OCI-LY1 (cell line): ENCODE results near the gene CYP26A1.

ENCODE experiments used
- H2AFZ ChIP-seq: fragments of 200-600 bp; sonication (generic), shearing (Covaris generic); 2 replicates; pipeline ENCODE4 v1.6.0; 2014; ENCODE audit warnings: antibody characterized with exemption, mild to moderate bottlenecking, low read length
- H3F3A ChIP-seq: fragments of 200-600 bp; sonication (generic), shearing (Covaris generic); 2 replicates; pipeline ENCODE4 v1.6.0; 2014; ENCODE audit warnings: mild to moderate bottlenecking, antibody characterized with exemption, low read length, moderate library complexity; ENCODE audit not compliant: insufficient read depth
- H3K27ac ChIP-seq: fragments of 200-600 bp; sonication (generic); 2 replicates; pipeline ENCODE4 v1.5.1; 2014; ENCODE audit warnings: low read length, mixed run types, mild to moderate bottlenecking, low read depth; ENCODE audit not compliant: poor library complexity, severe bottlenecking
- H3K27me3 ChIP-seq: fragments of 200-600 bp; sonication (generic); 2 replicates; pipeline ENCODE4 v1.6.0; 2014; ENCODE audit warnings: antibody characterized with exemption, mild to moderate bottlenecking, low read length, moderate library complexity; ENCODE audit not compliant: insufficient read depth
- H3K36me3 ChIP-seq: fragments of 200-600 bp; sonication (generic); 2 replicates; pipeline ENCODE4 v1.6.1; 2014; ENCODE audit warnings: mild to moderate bottlenecking, antibody characterized with exemption, low read length, moderate library complexity, mixed read lengths; ENCODE audit not compliant: insufficient read depth
- H3K4me1 ChIP-seq: fragments of 200-600 bp; sonication (generic); 2 replicates; pipeline ENCODE4 v1.5.1; 2014; ENCODE audit warnings: mild to moderate bottlenecking, low read length, moderate library complexity; ENCODE audit not compliant: insufficient read depth, severe bottlenecking
- H3K4me2 ChIP-seq: fragments of 200-600 bp; sonication (generic), shearing (Covaris generic); 2 replicates; pipeline ENCODE4 v1.6.1; 2014; ENCODE audit warnings: low read length
- H3K4me3 ChIP-seq: fragments of 200-600 bp; sonication (generic); 2 replicates; pipeline ENCODE4 v1.5.1; 2014; ENCODE audit warnings: low read length, low read depth, mild to moderate bottlenecking, mixed read lengths; ENCODE audit not compliant: poor library complexity, severe bottlenecking
- H3K79me2 ChIP-seq: fragments of 200-600 bp; shearing (Covaris generic); 2 replicates; pipeline ENCODE4 v1.6.1; 2016; ENCODE audit warnings: mixed run types, low read length, mixed read lengths; ENCODE audit not compliant: insufficient read depth
- H3K9ac ChIP-seq: fragments of 200-600 bp; sonication (generic), shearing (Covaris generic); 2 replicates; pipeline ENCODE4 v1.6.1; 2014; ENCODE audit warnings: mild to moderate bottlenecking, low read length, mixed read lengths
- H3K9me2 ChIP-seq: fragments of 200-600 bp; sonication (generic), shearing (Covaris generic); 2 replicates; pipeline ENCODE4 v1.6.1; 2014; ENCODE audit warnings: low read depth, mild to moderate bottlenecking, low read length, mixed read lengths
- H3K9me3 ChIP-seq: fragments of 200-600 bp; shearing (Covaris generic); 2 replicates; pipeline ENCODE4 v1.6.1; 2014; ENCODE audit warnings: low read length, mixed read lengths
- H4K20me1 ChIP-seq: fragments of 200-600 bp; sonication (generic), shearing (Covaris generic); 2 replicates; pipeline ENCODE4 v1.6.0; 2016; ENCODE audit warnings: mild to moderate bottlenecking, low read length; ENCODE audit not compliant: insufficient read depth
- EZH2 ChIP-seq: fragments of 200-600 bp; sonication (generic), shearing (Covaris generic); IDR thresholded peaks from 2 replicates; pipeline ENCODE4 v1.8.0; 2017; ENCODE audit warnings: borderline replicate concordance, mixed run types, mild to moderate bottlenecking, antibody characterized with exemption, low read length, moderate library complexity, mixed read lengths
- TF ChIP-seq, protein P1 (sequence below): fragments of 200-600 bp; sonication (generic), shearing (Covaris generic); IDR thresholded peaks from 2 replicates; pipeline ENCODE4 v1.5.1; 2017; ENCODE audit warnings: mild to moderate bottlenecking, antibody characterized with exemption, low read length, moderate library complexity, mixed read lengths

The CYP26A1 gene

DNA sequence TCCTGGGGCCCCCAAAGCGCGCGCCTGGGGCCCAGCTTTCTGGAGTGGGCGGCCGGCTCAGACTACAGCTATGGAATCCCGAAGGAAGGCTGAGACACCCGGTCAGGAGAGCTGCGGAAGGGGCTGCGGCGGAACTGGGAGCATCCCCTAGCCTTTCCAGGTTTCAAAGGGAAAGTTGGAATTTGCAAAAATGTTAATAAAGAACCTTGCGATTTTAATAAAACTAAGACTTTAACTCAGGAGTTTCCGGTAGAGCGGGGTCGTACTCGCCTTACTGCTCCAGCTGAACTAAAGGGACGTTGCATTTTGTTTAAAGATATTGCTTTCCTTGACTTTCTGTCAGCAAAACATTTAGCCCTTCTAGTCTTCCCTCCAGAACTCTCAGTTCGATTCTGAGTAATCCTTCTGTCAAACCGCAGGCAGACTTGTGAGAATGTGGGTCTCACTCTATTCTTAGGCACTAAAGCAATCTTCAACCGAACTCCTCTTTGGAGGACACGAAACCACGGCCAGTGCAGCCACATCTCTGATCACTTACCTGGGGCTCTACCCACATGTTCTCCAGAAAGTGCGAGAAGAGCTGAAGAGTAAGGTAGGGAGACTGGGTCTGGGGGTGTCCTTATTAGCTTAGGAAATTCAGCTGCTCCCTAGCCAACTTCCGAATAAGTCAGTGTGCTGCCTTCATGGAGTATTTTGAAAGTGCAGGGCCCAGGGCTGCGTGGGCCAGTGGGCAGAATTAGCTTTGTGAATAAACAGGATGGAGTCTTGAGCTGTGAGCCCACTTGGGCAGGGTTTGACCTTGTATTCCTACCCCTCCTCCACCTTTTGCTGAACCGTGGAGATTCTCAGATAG, 1.9 kb downstream of the CYP26A1 start:
- Histone ChIP-seq H3K36me3 (no peaks in the 10 kb centered on the region), H3K27ac (no peak overlapping the region), H2AFZ (no peak overlapping the region), H3K4me3 (no peak overlapping the region), H3K4me1 (no peaks in the 10 kb centered on the region), H3K9me3 (no peaks in the 10 kb centered on the region), H3K27me3 (no peaks in the 10 kb centered on the region), H3F3A (no peaks in the 10 kb centered on the region), H3K9ac (no peak overlapping the region), H3K79me2 (no peaks in the 10 kb centered on the region), H3K4me2 (no peak overlapping the region), H4K20me1 (no peaks in the 10 kb centered on the region), H3K9me2 (no peaks in the 10 kb centered on the region)
- TF ChIP-seq, protein P1, sequence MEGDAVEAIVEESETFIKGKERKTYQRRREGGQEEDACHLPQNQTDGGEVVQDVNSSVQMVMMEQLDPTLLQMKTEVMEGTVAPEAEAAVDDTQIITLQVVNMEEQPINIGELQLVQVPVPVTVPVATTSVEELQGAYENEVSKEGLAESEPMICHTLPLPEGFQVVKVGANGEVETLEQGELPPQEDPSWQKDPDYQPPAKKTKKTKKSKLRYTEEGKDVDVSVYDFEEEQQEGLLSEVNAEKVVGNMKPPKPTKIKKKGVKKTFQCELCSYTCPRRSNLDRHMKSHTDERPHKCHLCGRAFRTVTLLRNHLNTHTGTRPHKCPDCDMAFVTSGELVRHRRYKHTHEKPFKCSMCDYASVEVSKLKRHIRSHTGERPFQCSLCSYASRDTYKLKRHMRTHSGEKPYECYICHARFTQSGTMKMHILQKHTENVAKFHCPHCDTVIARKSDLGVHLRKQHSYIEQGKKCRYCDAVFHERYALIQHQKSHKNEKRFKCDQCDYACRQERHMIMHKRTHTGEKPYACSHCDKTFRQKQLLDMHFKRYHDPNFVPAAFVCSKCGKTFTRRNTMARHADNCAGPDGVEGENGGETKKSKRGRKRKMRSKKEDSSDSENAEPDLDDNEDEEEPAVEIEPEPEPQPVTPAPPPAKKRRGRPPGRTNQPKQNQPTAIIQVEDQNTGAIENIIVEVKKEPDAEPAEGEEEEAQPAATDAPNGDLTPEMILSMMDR = no peak
- no peak for TF ChIP-seq EZH2

DNA sequence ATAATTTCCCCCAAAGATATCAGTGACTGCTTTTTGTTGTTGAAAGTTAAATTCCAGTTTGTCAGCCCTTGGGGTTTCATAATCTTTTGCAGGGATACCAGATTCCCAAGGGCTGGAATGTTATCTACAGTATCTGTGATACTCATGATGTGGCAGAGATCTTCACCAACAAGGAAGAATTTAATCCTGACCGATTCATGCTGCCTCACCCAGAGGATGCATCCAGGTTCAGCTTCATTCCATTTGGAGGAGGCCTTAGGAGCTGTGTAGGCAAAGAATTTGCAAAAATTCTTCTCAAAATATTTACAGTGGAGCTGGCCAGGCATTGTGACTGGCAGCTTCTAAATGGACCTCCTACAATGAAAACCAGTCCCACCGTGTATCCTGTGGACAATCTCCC, 3.2 kb downstream of the CYP26A1 start:
- Histone ChIP-seq H4K20me1 (no peaks in the 10 kb centered on the region), H3K27ac (no peak overlapping the region), H3K36me3 (no peaks in the 10 kb centered on the region), H3K4me1 (no peaks in the 10 kb centered on the region), H3K9ac (no peak overlapping the region), H3K4me2 (no peak overlapping the region), H3K27me3 (no peaks in the 10 kb centered on the region), H3F3A (no peaks in the 10 kb centered on the region), H3K4me3 (no peak overlapping the region), H3K79me2 (no peaks in the 10 kb centered on the region), H3K9me2 (no peaks in the 10 kb centered on the region), H3K9me3 (no peaks in the 10 kb centered on the region), H2AFZ (no peak overlapping the region)
- TF ChIP-seq, protein P1 = no peak

DNA sequence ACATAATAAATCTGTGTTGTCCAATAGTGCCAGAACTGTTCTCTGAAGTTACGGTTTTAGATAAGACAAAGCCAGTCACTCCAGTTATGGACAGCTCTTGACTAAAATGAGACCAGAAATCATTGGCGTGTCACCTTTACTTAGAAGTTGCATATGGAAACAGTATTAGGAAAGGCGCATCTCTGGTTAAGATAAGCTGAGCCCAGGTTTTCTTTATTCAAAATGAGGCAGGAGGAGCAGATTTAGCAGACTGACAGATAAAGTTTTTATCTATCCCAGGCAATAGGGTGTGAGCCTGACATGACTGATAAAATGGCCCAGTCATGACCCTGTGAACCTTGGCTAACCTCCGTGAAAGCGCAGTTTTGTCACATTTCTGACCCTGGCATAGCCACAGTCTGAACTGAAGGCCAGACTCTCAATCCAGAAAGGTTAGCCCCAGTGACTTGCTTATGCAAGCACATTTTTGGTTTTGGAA, 4.2 kb downstream of the CYP26A1 start:
- no peak overlapping the region for H3K9ac ChIP-seq
- no peaks in the 10 kb centered on the region for H3K79me2 ChIP-seq
- no peaks in the 10 kb centered on the region for H3K36me3 ChIP-seq
- H3K27ac ChIP-seq = no peak overlapping the region
- no peak overlapping the region for H3K4me3 ChIP-seq
- TF ChIP-seq, protein P1 = no peak
- no peak for TF ChIP-seq EZH2
- no peaks in the 10 kb centered on the region for H4K20me1 ChIP-seq
- H3K4me2 ChIP-seq = no peak overlapping the region
- H3K9me3 ChIP-seq = no peaks in the 10 kb centered on the region
- no peaks in the 10 kb centered on the region for H3K27me3 ChIP-seq
- H3K9me2 ChIP-seq = no peaks in the 10 kb centered on the region
- no peak overlapping the region for H2AFZ ChIP-seq
- no peaks in the 10 kb centered on the region for H3K4me1 ChIP-seq
- H3F3A ChIP-seq = no peaks in the 10 kb centered on the region
